Measurements from ENCODE around the gene SH2D3C.
"Not testable (repeated sequence)": the region's sequence is repeated elsewhere in the genome, so short reads cannot be mapped to it uniquely, and the experiment has no call there.

Gene SH2D3C

GRCh38 chr9:127785023-127785932, 6.8 kb upstream of the SH2D3C start:
- DNase-seq, result peak; percentile 78 to 81

GRCh38 chr9:127783111-127784008, 4.9 kb upstream of the SH2D3C start:
- DNase-seq, result no peak

- no peak for DNase-seq
These were observed 3.3 kb upstream of the SH2D3C start for GRCh38 chr9:127781806-127782205.

GRCh38 chr9:127780909-127781308, 2.4 kb upstream of the SH2D3C start:
- DNase-seq, result not testable (repeated sequence)

GRCh38 chr9:127780126-127780885, 1.8 kb upstream of the SH2D3C start:
- no peak for DNase-seq

GRCh38 chr9:127779136-127779981, 893 bp upstream of the SH2D3C start:
- DNase-seq, result no peak

GRCh38 chr9:127777368-127777980, 992 bp downstream of the SH2D3C start:
- DNase-seq, result no peak

GRCh38 chr9:127776924-127777289, 1.6 kb downstream of the SH2D3C start:
- DNase-seq, result no peak

- peak in 1 of 2 experiments; percentile 15 for DNase-seq
These were observed 2.1 kb downstream of the SH2D3C start for GRCh38 chr9:127776195-127776923.

- no peak for DNase-seq
These were observed 4.5 kb downstream of the SH2D3C start for GRCh38 chr9:127773981-127774380.

- no peak for DNase-seq
These were observed 5.2 kb downstream of the SH2D3C start for GRCh38 chr9:127773272-127773671.

GRCh38 chr9:127772603-127773002, 5.9 kb downstream of the SH2D3C start:
- no peak for DNase-seq

- no peak for DNase-seq
These were observed 6.8 kb downstream of the SH2D3C start for GRCh38 chr9:127771570-127772189.

- peak; percentile 94 to 98 for DNase-seq
These were observed 7.4 kb downstream of the SH2D3C start for GRCh38 chr9:127770905-127771569.

- DNase-seq, result no peak
These were observed 7.9 kb downstream of the SH2D3C start for GRCh38 chr9:127770583-127770904.

GRCh38 chr9:127769929-127770582, 8.4 kb downstream of the SH2D3C start:
- no peak for DNase-seq

- no peak for DNase-seq
These were observed 9.4 kb downstream of the SH2D3C start for GRCh38 chr9:127769101-127769500.

- DNase-seq, result no peak
These were observed 9.8 kb downstream of the SH2D3C start for GRCh38 chr9:127768698-127769097.

GRCh38 chr9:127767909-127768331, 10.5 kb downstream of the SH2D3C start:
- DNase-seq, result no peak

Data from NCI-H2081 (cell line).